Left ventricle myocardium superior (tissue), 1 donor: ENCODE measurements around the gene WWP2. TPM values are rescaled to one million over a fixed set of nuclear protein-coding genes. Genes with fewer than 3 reads are reported as not detected.
"Not testable (repeated sequence)": the region's sequence is repeated elsewhere in the genome, so short reads cannot be mapped to it uniquely, and the experiment has no call there.

Experiments used
- ATAC-seq: fragments of 200-7000 bp; cut with Tn5 transposase; one replicate; pipeline ENCODE4 v1.9.1; 2020; ENCODE audit warnings: mild to moderate bottlenecking, moderate library complexity
- DNase-seq: peaks from one replicate; pipeline ENCODE4 v3.0.0-alpha.2; 2020
- intact Hi-C: fragments of 100-400 bp; cut with micrococcal nuclease; formaldehyde crosslinking; loops from one replicate; pipeline ENCODE4 v1.11.0; 2022
- total RNA-seq: library from RNA; stranded (reverse); fragmentation: NEBNext Ultra II Directional; extraction: Animal tissue kit (Norgen Biotek cat#: 25700); gene quantifications from one replicate; pipeline ENCODE4 v1.2.1, GENCODE V29; 2021
- donor health status: DM: no; HTN: yes; CAD: no; lungs with severe emphysema.

The WWP2 gene
- total RNA-seq, 1 donor from 2014 or later = 17.2 TPM

GRCh38 chr16:69845181-69845580 lies 83.0 kb downstream of the WWP2 start:
- no peak for DNase-seq
- ATAC-seq = no peak
- intact Hi-C loops = no loop called here

GRCh38 chr16:69847643-69848042 lies 85.5 kb downstream of the WWP2 start:
- ATAC-seq (no peak), DNase-seq (no peak)
- intact Hi-C loops = no loop called here

- DNase-seq (peak; percentile 87), ATAC-seq (peak; percentile 99)
- intact Hi-C loops = no loop called here
Observed at GRCh38 chr16:69848637-69849545, 86.8 kb downstream of the WWP2 start.

- intact Hi-C loops = no loop called here
Observed at GRCh38 chr16:69851491-69852240, 89.5 kb downstream of the WWP2 start.

GRCh38 chr16:69852815-69853214 lies 90.7 kb downstream of the WWP2 start:
- DNase-seq = no peak
- ATAC-seq = no peak
- intact Hi-C loops = no loop called here

More at GRCh38 chr16:69851491-69852240, 89.5 kb downstream of the WWP2 start:
- ATAC-seq = no peak
- DNase-seq = no peak

- ATAC-seq (no peak), DNase-seq (no peak)
- intact Hi-C loops = no loop called here
Observed at GRCh38 chr16:69853481-69853880, 91.3 kb downstream of the WWP2 start.

GRCh38 chr16:69854776-69855175 lies 92.6 kb downstream of the WWP2 start:
- intact Hi-C loops, DNase-seq, ATAC-seq: not testable (repeated sequence)

- DNase-seq = no peak
- no peak for ATAC-seq
Observed at GRCh38 chr16:69855592-69855991, 93.5 kb downstream of the WWP2 start.

GRCh38 chr16:69858191-69859104 lies 96.3 kb downstream of the WWP2 start:
- intact Hi-C loops = no loop called here
- ATAC-seq = peak; percentile 8
- DNase-seq = no peak

More at GRCh38 chr16:69855592-69855991, 93.5 kb downstream of the WWP2 start:
- intact Hi-C loops = no loop called here

- DNase-seq = peak; percentile 56
- peak; percentile 83 for ATAC-seq
- intact Hi-C loops = no loop called here
Observed at GRCh38 chr16:69859105-69859989, 97.2 kb downstream of the WWP2 start.

GRCh38 chr16:69860233-69861231 lies 98.4 kb downstream of the WWP2 start:
- intact Hi-C loops = no loop called here
- DNase-seq = no peak
- ATAC-seq = no peak

GRCh38 chr16:69861292-69862030 lies 99.3 kb downstream of the WWP2 start:
- DNase-seq = no peak

GRCh38 chr16:69863401-69864281 lies 101.5 kb downstream of the WWP2 start:
- no peak for ATAC-seq

More at GRCh38 chr16:69861292-69862030, 99.3 kb downstream of the WWP2 start:
- ATAC-seq = peak; percentile 78
- intact Hi-C loops = no loop called here

GRCh38 chr16:69865701-69866100 lies 103.6 kb downstream of the WWP2 start:
- DNase-seq (peak; percentile 44), ATAC-seq (peak; percentile 50)

More at GRCh38 chr16:69863401-69864281, 101.5 kb downstream of the WWP2 start:
- intact Hi-C loops = no loop called here
- DNase-seq = no peak

More at GRCh38 chr16:69865701-69866100, 103.6 kb downstream of the WWP2 start:
- intact Hi-C loops = no loop called here
